ENCODE data around the gene UBE2L5. TPM values are rescaled to one million over a fixed set of nuclear protein-coding genes. Genes with fewer than 3 reads are reported as not detected.

The UBE2L5 gene
- total and polyA plus RNA-seq, 2 experiments from 2014 or later: not detected

DNA sequence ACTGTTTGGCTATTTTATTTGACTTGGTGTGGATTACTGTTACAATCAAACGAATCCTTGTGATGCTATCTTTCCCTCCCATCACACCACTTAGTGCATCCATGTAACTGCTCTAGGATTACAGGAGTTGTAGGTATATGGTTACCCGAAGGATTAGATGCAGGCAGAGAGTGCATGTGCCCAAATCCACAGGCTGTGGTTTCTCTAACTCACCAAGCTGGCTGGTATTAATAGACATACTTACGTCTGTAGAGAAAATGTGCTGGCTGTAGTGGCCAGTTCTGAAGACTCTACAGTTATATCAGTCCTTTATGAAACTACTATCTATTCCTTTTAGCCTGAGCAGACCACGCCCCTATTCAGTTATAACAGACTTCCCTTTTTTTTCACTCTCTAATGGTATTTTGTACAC is 44.6 kb downstream of the UBE2L5 start (continued):
- TF ChIP-seq, protein P1, sequence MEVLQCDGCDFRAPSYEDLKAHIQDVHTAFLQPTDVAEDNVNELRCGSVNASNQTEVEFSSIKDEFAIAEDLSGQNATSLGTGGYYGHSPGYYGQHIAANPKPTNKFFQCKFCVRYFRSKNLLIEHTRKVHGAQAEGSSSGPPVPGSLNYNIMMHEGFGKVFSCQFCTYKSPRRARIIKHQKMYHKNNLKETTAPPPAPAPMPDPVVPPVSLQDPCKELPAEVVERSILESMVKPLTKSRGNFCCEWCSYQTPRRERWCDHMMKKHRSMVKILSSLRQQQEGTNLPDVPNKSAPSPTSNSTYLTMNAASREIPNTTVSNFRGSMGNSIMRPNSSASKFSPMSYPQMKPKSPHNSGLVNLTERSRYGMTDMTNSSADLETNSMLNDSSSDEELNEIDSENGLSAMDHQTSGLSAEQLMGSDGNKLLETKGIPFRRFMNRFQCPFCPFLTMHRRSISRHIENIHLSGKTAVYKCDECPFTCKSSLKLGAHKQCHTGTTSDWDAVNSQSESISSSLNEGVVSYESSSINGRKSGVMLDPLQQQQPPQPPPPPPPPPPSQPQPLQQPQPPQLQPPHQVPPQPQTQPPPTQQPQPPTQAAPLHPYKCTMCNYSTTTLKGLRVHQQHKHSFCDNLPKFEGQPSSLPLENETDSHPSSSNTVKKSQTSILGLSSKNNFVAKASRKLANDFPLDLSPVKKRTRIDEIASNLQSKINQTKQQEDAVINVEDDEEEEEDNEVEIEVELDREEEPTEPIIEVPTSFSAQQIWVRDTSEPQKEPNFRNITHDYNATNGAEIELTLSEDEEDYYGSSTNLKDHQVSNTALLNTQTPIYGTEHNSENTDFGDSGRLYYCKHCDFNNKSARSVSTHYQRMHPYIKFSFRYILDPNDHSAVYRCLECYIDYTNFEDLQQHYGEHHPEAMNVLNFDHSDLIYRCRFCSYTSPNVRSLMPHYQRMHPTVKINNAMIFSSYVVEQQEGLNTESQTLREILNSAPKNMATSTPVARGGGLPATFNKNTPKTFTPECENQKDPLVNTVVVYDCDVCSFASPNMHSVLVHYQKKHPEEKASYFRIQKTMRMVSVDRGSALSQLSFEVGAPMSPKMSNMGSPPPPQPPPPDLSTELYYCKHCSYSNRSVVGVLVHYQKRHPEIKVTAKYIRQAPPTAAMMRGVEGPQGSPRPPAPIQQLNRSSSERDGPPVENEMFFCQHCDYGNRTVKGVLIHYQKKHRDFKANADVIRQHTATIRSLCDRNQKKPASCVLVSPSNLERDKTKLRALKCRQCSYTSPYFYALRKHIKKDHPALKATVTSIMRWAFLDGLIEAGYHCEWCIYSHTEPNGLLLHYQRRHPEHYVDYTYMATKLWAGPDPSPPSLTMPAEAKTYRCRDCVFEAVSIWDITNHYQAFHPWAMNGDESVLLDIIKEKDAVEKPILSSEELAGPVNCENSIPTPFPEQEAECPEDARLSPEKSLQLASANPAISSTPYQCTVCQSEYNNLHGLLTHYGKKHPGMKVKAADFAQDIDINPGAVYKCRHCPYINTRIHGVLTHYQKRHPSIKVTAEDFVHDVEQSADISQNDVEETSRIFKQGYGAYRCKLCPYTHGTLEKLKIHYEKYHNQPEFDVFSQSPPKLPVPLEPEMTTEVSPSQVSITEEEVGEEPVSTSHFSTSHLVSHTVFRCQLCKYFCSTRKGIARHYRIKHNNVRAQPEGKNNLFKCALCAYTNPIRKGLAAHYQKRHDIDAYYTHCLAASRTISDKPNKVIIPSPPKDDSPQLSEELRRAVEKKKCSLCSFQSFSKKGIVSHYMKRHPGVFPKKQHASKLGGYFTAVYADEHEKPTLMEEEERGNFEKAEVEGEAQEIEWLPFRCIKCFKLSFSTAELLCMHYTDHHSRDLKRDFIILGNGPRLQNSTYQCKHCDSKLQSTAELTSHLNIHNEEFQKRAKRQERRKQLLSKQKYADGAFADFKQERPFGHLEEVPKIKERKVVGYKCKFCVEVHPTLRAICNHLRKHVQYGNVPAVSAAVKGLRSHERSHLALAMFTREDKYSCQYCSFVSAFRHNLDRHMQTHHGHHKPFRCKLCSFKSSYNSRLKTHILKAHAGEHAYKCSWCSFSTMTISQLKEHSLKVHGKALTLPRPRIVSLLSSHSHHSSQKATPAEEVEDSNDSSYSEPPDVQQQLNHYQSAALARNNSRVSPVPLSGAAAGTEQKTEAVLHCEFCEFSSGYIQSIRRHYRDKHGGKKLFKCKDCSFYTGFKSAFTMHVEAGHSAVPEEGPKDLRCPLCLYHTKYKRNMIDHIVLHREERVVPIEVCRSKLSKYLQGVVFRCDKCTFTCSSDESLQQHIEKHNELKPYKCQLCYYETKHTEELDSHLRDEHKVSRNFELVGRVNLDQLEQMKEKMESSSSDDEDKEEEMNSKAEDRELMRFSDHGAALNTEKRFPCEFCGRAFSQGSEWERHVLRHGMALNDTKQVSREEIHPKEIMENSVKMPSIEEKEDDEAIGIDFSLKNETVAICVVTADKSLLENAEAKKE (CRISPR knock-in tag; IDR thresholded peaks at IDR 0.05): no peak
- TF ChIP-seq CTCF (conservative IDR thresholded peaks at IDR 0.05; ENCODE audit: low read depth in 2 of 2) (no peak), EZH2 (IDR thresholded peaks at IDR 0.05; ENCODE audit: low read depth, unreplicated experiment) (no peak), EZH2phosphoT487 (IDR thresholded peaks at IDR 0.05; ENCODE audit: unreplicated experiment) (no peak), CREB1 (CRISPR knock-in tag; IDR thresholded peaks at IDR 0.05; ENCODE audit: low read depth) (no peak), STAT1 (IDR thresholded peaks at IDR 0.05; ENCODE audit: unreplicated experiment) (no peak)

- Histone ChIP-seq H3K4me1 (ENCODE audit: insufficient read depth) (peaks cover 22% of the 10 kb centered on the region), H3K27me3 (ENCODE audit: insufficient read depth) (no peaks in the 10 kb centered on the region), H3F3A (replicated peaks; ENCODE audit: low read depth) (peaks cover 11% of the 10 kb centered on the region), H3K27ac (ENCODE audit: low read depth) (no peak overlapping the region), H3K4me2 (no peak overlapping the region), H3K79me2 (replicated peaks; ENCODE audit: insufficient read depth) (no peaks in the 10 kb centered on the region), H3K4me3 (no peak overlapping the region), H4K20me1 (replicated peaks; ENCODE audit: insufficient read depth) (no peaks in the 10 kb centered on the region), H3K9me2 (ENCODE audit: insufficient read depth) (no peaks in the 10 kb centered on the region), H2AFZ (no peak overlapping the region), H3K36me3 (ENCODE audit: insufficient read depth) (no peaks in the 10 kb centered on the region)
- DNase-seq (ENCODE audit: low spot score) (no peak), ATAC-seq (no peak)
- no peak overlapping the region for H3K27ac Mint-ChIP-seq
- H3K4me3 Mint-ChIP-seq: no peak overlapping the region
- H3K4me1 Mint-ChIP-seq: peaks cover 19% of the 10 kb centered on the region
- H3K27me3 Mint-ChIP-seq (ENCODE audit: insufficient read depth, low read depth, poor library complexity): peaks cover 10% of the 10 kb centered on the region
- H3K9me3 Mint-ChIP-seq: no peaks in the 10 kb centered on the region
- H3K36me3 Mint-ChIP-seq (ENCODE audit: low read depth): no peaks in the 10 kb centered on the region
- TF ChIP-seq ZNF114 (CRISPR knock-in tag; IDR thresholded peaks at IDR 0.05) (no peak), EZH2 (IDR thresholded peaks at IDR 0.05; ENCODE audit: low read depth, unreplicated experiment) (no peak), ZNF331 (CRISPR knock-in tag; IDR thresholded peaks at IDR 0.05; ENCODE audit: low read depth) (no peak), ETS1 (IDR thresholded peaks at IDR 0.05) (no peak), NANOG (IDR thresholded peaks at IDR 0.05; ENCODE audit: borderline replicate concordance) (no peak)
- TF ChIP-seq, protein P2, sequence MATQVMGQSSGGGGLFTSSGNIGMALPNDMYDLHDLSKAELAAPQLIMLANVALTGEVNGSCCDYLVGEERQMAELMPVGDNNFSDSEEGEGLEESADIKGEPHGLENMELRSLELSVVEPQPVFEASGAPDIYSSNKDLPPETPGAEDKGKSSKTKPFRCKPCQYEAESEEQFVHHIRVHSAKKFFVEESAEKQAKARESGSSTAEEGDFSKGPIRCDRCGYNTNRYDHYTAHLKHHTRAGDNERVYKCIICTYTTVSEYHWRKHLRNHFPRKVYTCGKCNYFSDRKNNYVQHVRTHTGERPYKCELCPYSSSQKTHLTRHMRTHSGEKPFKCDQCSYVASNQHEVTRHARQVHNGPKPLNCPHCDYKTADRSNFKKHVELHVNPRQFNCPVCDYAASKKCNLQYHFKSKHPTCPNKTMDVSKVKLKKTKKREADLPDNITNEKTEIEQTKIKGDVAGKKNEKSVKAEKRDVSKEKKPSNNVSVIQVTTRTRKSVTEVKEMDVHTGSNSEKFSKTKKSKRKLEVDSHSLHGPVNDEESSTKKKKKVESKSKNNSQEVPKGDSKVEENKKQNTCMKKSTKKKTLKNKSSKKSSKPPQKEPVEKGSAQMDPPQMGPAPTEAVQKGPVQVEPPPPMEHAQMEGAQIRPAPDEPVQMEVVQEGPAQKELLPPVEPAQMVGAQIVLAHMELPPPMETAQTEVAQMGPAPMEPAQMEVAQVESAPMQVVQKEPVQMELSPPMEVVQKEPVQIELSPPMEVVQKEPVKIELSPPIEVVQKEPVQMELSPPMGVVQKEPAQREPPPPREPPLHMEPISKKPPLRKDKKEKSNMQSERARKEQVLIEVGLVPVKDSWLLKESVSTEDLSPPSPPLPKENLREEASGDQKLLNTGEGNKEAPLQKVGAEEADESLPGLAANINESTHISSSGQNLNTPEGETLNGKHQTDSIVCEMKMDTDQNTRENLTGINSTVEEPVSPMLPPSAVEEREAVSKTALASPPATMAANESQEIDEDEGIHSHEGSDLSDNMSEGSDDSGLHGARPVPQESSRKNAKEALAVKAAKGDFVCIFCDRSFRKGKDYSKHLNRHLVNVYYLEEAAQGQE (IDR thresholded peaks at IDR 0.05; ENCODE audit: unreplicated experiment): no peak
Measured at GRCh38 chr13:30473675-30474074, 51.4 kb downstream of the UBE2L5 start.
